ENCODE results near the gene MTMR4. TPM values are rescaled to one million over a fixed set of nuclear protein-coding genes. Genes with fewer than 3 reads are reported as not detected.

The MTMR4 gene
- total RNA-seq, 1 donor from 2014 or later = 30.2 TPM

DNA sequence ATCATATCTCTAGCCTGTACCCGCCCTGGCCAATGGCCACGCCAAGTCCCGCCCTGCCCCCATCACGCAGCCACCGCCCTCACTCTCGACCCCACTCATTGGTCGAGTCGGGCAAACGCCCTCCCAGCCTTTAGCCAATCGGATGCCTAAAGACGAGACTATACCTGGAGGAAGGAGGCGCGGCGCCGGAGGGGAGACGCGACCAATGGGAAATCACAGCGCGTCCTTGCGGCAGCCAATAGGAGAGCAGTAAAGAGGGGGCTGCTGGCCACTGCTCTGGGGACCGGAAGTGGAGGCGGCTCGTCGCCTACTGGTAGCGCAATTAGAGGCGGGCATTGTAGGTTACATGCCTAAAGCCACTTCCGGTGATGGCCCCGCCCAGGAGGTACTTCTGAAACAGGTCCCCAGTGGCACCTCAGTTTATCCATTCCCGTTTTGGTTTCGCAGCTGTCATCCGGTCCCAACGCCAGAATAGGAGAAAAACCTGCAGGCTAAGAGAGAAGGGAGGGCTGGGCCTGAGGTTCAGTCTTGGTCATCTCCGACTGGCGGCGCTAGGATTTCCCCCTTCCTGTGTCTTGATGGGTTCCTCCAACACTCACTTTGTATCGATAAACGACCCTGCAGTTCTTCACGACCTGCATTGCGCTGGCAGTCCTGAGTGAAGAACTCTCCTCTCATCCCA lies 3.6 kb upstream of the MTMR4 start:
- H3K36me3 Mint-ChIP-seq (ENCODE audit: low read depth) = no peaks in the 10 kb centered on the region
- peak; percentile 100 for DNase-seq (ENCODE audit: low spot score)
- TF ChIP-seq, protein P1, sequence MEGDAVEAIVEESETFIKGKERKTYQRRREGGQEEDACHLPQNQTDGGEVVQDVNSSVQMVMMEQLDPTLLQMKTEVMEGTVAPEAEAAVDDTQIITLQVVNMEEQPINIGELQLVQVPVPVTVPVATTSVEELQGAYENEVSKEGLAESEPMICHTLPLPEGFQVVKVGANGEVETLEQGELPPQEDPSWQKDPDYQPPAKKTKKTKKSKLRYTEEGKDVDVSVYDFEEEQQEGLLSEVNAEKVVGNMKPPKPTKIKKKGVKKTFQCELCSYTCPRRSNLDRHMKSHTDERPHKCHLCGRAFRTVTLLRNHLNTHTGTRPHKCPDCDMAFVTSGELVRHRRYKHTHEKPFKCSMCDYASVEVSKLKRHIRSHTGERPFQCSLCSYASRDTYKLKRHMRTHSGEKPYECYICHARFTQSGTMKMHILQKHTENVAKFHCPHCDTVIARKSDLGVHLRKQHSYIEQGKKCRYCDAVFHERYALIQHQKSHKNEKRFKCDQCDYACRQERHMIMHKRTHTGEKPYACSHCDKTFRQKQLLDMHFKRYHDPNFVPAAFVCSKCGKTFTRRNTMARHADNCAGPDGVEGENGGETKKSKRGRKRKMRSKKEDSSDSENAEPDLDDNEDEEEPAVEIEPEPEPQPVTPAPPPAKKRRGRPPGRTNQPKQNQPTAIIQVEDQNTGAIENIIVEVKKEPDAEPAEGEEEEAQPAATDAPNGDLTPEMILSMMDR (IDR thresholded peaks at IDR 0.05) = no peak
- H3K27ac Mint-ChIP-seq (ENCODE audit: unreplicated experiment) = peak overlapping the region; percentile 99
- no peaks in the 10 kb centered on the region for H3K9me3 Mint-ChIP-seq (ENCODE audit: low read depth)
- H3K27me3 Mint-ChIP-seq (ENCODE audit: low read depth) = no peaks in the 10 kb centered on the region
- H3K4me3 Mint-ChIP-seq (ENCODE audit: unreplicated experiment) = peak overlapping the region; percentile 94
- H3K4me1 Mint-ChIP-seq (ENCODE audit: low read depth) = peaks cover 62% of the 10 kb centered on the region

DNA sequence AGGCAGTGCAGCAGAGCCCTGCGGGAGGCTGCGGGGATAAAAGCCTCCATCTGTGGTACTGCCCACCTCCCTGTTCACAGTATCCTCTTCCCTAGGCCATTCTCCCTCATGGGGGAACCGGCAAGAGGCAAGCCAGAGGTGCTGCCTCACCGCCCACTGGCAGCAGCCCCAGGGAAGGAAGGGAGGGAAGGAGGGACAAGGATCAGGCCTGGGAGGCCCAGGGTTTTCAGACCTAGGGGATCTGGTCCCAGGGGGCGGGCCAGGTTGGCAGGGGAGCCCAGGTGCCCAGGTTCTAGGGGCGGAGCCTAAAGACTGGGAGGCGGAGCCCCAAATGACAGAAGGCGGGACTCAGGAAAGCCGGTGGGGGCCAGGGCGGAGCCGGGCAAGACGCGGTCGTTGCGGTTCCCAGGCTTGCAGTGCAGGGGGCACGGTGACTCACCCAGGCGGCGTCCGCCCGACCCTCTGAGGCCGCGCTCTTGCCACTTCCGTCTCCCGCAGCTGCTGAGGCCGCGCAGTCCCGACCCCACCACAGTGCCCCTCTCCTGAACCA lies 3.0 kb upstream of the MTMR4 start:
- H3K27ac Mint-ChIP-seq (ENCODE audit: unreplicated experiment) = peak overlapping the region; percentile 99
- H3K4me3 Mint-ChIP-seq (ENCODE audit: unreplicated experiment) = peak overlapping the region; percentile 94
- TF ChIP-seq, protein P1 (IDR thresholded peaks at IDR 0.05) = no peak
- no peaks in the 10 kb centered on the region for H3K27me3 Mint-ChIP-seq (ENCODE audit: low read depth)
- DNase-seq (ENCODE audit: low spot score) = no peak
- no peaks in the 10 kb centered on the region for H3K9me3 Mint-ChIP-seq (ENCODE audit: low read depth)
- peaks cover 61% of the 10 kb centered on the region for H3K4me1 Mint-ChIP-seq (ENCODE audit: low read depth)
- no peaks in the 10 kb centered on the region for H3K36me3 Mint-ChIP-seq (ENCODE audit: low read depth)

DNA sequence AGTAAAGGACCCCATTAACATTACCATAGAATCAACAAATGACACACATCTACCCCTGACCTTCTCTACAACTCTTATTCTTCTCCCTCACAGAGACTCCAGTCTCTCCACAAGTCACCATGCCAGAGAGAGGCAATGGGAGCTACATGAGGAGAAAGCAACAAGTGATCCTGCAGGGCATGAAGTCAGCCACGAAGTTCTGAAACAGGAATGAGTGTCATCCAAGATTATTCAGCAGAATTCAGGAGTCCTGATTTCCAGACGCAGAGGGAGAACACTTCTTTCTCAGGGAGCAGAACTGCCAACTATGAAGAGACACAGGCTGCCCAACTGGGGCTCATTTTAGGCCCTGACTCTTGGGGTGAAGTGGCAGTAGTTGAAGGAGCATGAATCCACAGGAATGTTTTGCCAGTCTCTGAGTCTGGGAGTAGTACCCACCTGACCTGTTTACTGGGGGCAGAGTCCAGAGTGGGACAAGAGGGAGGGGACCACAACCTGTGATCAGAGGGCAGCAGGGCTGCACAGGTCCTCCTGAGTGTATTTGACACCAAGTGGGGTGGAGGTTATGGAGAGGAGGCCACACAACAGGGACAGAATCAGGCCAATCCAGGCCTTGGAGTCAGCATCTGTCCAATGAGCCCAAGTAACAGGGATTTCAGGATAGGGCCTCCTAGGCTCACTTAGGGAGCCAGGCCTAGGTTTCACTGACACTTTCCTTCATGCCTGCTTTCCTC lies 2.4 kb upstream of the MTMR4 start:
- H3K27me3 Mint-ChIP-seq (ENCODE audit: low read depth) = no peaks in the 10 kb centered on the region
- peak overlapping the region; percentile 99 for H3K27ac Mint-ChIP-seq (ENCODE audit: unreplicated experiment)
- no peak for DNase-seq (ENCODE audit: low spot score)
- TF ChIP-seq, protein P1 (IDR thresholded peaks at IDR 0.05) = no peak
- H3K4me1 Mint-ChIP-seq (ENCODE audit: low read depth) = peaks cover 56% of the 10 kb centered on the region
- peak overlapping the region; percentile 94 for H3K4me3 Mint-ChIP-seq (ENCODE audit: unreplicated experiment)
- no peaks in the 10 kb centered on the region for H3K9me3 Mint-ChIP-seq (ENCODE audit: low read depth)
- no peaks in the 10 kb centered on the region for H3K36me3 Mint-ChIP-seq (ENCODE audit: low read depth)

DNA sequence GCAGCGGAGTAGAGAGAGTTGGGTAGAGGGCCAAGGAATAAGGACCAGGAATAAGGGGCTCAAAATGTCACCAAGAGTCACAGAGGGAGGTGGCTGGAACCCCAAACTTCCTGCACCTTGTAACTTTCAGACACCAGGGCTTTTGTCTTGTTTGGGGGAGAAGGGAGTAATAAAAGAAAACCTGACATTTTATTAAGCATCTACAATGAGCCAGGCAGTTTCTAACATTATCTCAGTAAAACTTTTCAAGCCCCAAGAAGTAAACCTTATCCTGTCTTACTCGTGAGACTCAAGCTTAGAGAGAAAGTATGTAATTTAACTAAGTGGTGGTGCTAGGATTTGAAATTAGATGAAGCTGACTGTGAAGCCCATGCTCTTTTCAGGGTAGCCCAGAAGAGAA lies 848 bp upstream of the MTMR4 start:
- peaks cover 9% of the 10 kb centered on the region for H3K36me3 Mint-ChIP-seq (ENCODE audit: low read depth)
- H3K9me3 Mint-ChIP-seq (ENCODE audit: low read depth) = no peaks in the 10 kb centered on the region
- TF ChIP-seq, protein P1 (IDR thresholded peaks at IDR 0.05) = no peak
- peak overlapping the region; percentile 43 for H3K27ac Mint-ChIP-seq (ENCODE audit: unreplicated experiment)
- no peaks in the 10 kb centered on the region for H3K27me3 Mint-ChIP-seq (ENCODE audit: low read depth)
- no peak overlapping the region for H3K4me3 Mint-ChIP-seq (ENCODE audit: unreplicated experiment)
- DNase-seq (ENCODE audit: low spot score) = no peak
- peaks cover 47% of the 10 kb centered on the region for H3K4me1 Mint-ChIP-seq (ENCODE audit: low read depth)

DNA sequence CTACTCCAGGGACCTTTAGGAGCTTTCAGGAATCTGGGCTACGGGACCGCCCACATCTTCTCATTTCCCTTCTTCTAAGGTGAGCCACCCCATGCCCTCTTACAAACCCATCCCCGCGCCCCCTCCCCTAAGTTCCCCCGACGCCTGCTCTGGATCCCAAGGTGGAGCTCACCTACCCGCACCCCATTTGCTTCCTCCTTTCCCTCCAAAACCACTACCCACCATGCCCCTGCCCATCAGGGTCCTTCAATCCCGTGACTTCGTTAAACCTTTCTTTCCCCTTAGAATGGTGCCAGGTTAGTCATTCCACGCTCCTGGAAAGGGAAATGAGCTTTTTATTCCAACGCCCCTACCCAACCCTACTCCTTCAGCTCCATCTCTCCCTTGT lies 326 bp upstream of the MTMR4 start:
- Mint-ChIP-seq H3K4me1 (ENCODE audit: low read depth) (peaks cover 42% of the 10 kb centered on the region), H3K4me3 (ENCODE audit: unreplicated experiment) (peak overlapping the region; percentile 62), H3K27me3 (ENCODE audit: low read depth) (no peaks in the 10 kb centered on the region), H3K36me3 (ENCODE audit: low read depth) (peaks cover 14% of the 10 kb centered on the region), H3K27ac (ENCODE audit: unreplicated experiment) (peak overlapping the region; percentile 43), H3K9me3 (ENCODE audit: low read depth) (no peaks in the 10 kb centered on the region)
- DNase-seq (ENCODE audit: low spot score) = no peak
- TF ChIP-seq, protein P1 (IDR thresholded peaks at IDR 0.05) = no peak

Data from chondrocyte (in vitro differentiated cells).